Keratinocyte (primary cell): Measurements from ENCODE around the gene FERMT3.

Source experiments
- EZH2 ChIP-seq: IDR thresholded peaks from one replicate; pipeline ENCODE4 v1.6.1; 2012; ENCODE audit warnings: inconsistent platforms, mild to moderate bottlenecking, low read length, moderate library complexity
- TF ChIP-seq, protein P1 (sequence below), 3 experiments: IDR thresholded peaks in 1 of 3; conservative IDR thresholded peaks in 1 of 3; optimal IDR thresholded peaks in 1 of 3; 2 replicates in 2 of 3; 3 replicates in 1 of 3; pipeline versions ENCODE3 to v1.5.1; 2011; ENCODE audit warnings: low read length in 3 of 3, mild to moderate bottlenecking in 3 of 3, moderate library complexity in 2 of 3, control low read depth in 1 of 3, inconsistent platforms in 1 of 3; ENCODE audit not compliant: insufficient read depth in 2 of 3; ENCODE audit errors: extremely low read depth in 1 of 3

DNA sequence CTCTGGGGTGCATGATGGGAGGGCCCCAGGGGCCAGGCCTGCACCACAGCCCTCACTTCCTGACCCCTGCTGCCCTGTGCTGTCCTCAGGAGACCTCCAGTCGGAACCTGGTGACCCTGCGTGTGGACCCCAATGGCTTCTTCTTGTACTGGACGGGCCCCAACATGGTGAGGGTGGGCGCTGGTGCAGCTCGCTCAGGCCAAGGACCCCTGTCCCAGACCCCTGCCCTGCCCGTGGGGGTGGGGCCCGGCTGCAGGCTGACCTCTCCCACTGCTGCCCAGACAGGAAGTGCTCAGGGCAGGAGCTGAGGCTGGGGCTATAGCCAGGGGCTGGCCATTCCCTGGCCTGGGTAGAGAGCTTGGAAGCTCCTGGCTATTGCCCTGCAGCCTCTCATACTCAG is 47.8 kb downstream of the FERMT3 start:
- TF ChIP-seq EZH2, result no peak
- TF ChIP-seq, protein P1, sequence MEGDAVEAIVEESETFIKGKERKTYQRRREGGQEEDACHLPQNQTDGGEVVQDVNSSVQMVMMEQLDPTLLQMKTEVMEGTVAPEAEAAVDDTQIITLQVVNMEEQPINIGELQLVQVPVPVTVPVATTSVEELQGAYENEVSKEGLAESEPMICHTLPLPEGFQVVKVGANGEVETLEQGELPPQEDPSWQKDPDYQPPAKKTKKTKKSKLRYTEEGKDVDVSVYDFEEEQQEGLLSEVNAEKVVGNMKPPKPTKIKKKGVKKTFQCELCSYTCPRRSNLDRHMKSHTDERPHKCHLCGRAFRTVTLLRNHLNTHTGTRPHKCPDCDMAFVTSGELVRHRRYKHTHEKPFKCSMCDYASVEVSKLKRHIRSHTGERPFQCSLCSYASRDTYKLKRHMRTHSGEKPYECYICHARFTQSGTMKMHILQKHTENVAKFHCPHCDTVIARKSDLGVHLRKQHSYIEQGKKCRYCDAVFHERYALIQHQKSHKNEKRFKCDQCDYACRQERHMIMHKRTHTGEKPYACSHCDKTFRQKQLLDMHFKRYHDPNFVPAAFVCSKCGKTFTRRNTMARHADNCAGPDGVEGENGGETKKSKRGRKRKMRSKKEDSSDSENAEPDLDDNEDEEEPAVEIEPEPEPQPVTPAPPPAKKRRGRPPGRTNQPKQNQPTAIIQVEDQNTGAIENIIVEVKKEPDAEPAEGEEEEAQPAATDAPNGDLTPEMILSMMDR (optimal IDR thresholded peaks at IDR 0.05 in 1 of 3, IDR thresholded peaks at IDR 0.05 in 1 of 3, conservative IDR thresholded peaks at IDR 0.05 in 1 of 3; ENCODE audit: extremely low read depth in 1 of 3, insufficient read depth in 2 of 3, low read length in 3 of 3), result no peak
